Neural progenitor cell (in vitro differentiated cells): Measurements from ENCODE around the gene YY1AP1. TPM values are rescaled to one million over a fixed set of nuclear protein-coding genes. Genes with fewer than 3 reads are reported as not detected.
"Not testable (repeated sequence)": the region's sequence is repeated elsewhere in the genome, so short reads cannot be mapped to it uniquely, and the experiment has no call there.

Experiments used
- DNase-seq: peaks from one replicate; pipeline ENCODE4 v3.0.0-alpha.2; 2016; ENCODE audit warnings: low spot score
- H2AFZ ChIP-seq: fragments of 200-600 bp; sonication (generic); replicated peaks from 2 replicates; pipeline ENCODE4 v1.6.1; 2016; ENCODE audit warnings: antibody characterized with exemption
- H3F3A ChIP-seq: fragments of 200-600 bp; sonication (generic); 2 replicates; pipeline ENCODE4 v1.6.1; 2016; ENCODE audit warnings: antibody characterized with exemption, low read depth
- H3K27ac ChIP-seq: fragments of 200-600 bp; sonication (generic); 2 replicates; pipeline ENCODE4 v1.5.1; 2016; ENCODE audit warnings: mild to moderate bottlenecking
- H3K27me3 ChIP-seq: fragments of 200-600 bp; sonication (generic); 2 replicates; pipeline ENCODE4 v1.6.1; 2016; ENCODE audit warnings: mild to moderate bottlenecking, moderate library complexity
- H3K36me3 ChIP-seq: fragments of 200-600 bp; sonication (generic); 2 replicates; pipeline ENCODE4 v1.5.1; 2016
- H3K4me1 ChIP-seq: fragments of 200-600 bp; sonication (generic); 2 replicates; pipeline ENCODE4 v1.6.1; 2016; ENCODE audit warnings: mixed run types
- H3K4me2 ChIP-seq: fragments of 200-600 bp; sonication (generic); 2 replicates; pipeline ENCODE4 v1.6.1; 2016
- H3K4me3 ChIP-seq: fragments of 200-600 bp; sonication (generic); 2 replicates; pipeline ENCODE4 v1.5.1; 2016
- H3K79me2 ChIP-seq: fragments of 200-600 bp; sonication (generic); 2 replicates; pipeline ENCODE4 v1.6.1; 2016; ENCODE audit warnings: low read depth
- H3K9ac ChIP-seq: fragments of 200-600 bp; sonication (generic); 2 replicates; pipeline ENCODE4 v1.6.1; 2016
- H3K9me3 ChIP-seq: fragments of 200-600 bp; sonication (generic); 2 replicates; pipeline ENCODE4 v1.5.1; 2016; ENCODE audit warnings: low read depth
- H4K20me1 ChIP-seq: fragments of 200-600 bp; sonication (generic); 2 replicates; pipeline ENCODE4 v1.6.1; 2016; ENCODE audit warnings: low read depth
- H3K27ac Mint-ChIP-seq: 3 replicates; pipeline ENCODE4 v1.8.0; 2021; ENCODE audit warnings: mixed read lengths
- H3K27me3 Mint-ChIP-seq: 2 replicates; pipeline ENCODE4 v1.8.0; 2022; ENCODE audit warnings: low read depth, mild to moderate bottlenecking, inconsistent platforms, moderate library complexity, mixed read lengths; ENCODE audit not compliant: insufficient read depth
- H3K36me3 Mint-ChIP-seq: 3 replicates; pipeline ENCODE4 v1.8.0; 2021; ENCODE audit warnings: mixed read lengths
- H3K4me1 Mint-ChIP-seq: 3 replicates; pipeline ENCODE4 v1.8.0; 2021; ENCODE audit warnings: mixed read lengths
- H3K4me3 Mint-ChIP-seq: 3 replicates; pipeline ENCODE4 v1.8.0; 2021; ENCODE audit warnings: mild to moderate bottlenecking, moderate library complexity, mixed read lengths
- H3K9me3 Mint-ChIP-seq: 3 replicates; pipeline ENCODE4 v1.8.0; 2020; ENCODE audit warnings: mixed read lengths
- EZH2 ChIP-seq: fragments of 200-600 bp; sonication (generic); IDR thresholded peaks from 2 replicates; pipeline ENCODE4 v1.6.1; 2017; ENCODE audit warnings: antibody characterized with exemption, mild to moderate bottlenecking, moderate library complexity
- EZH2phosphoT487 ChIP-seq: fragments of 200-600 bp; sonication (generic); IDR thresholded peaks from 2 replicates; pipeline ENCODE4 v1.6.1; 2017; ENCODE audit warnings: antibody characterized with exemption
- total RNA-seq: library from RNA; depleted of rRNA; stranded (reverse); fragments of >200 nt; gene quantifications from 2 replicates; pipeline ENCODE4 v1.2.3, GENCODE V29; 2015; ENCODE audit warnings: low replicate concordance
- TF ChIP-seq, protein P1 (sequence below): fragments of 200-600 bp; sonication (generic); IDR thresholded peaks from 2 replicates; pipeline ENCODE4 v1.5.1; 2017; ENCODE audit warnings: antibody characterized with exemption, mild to moderate bottlenecking

Gene YY1AP1
- total RNA-seq, 1 donor from 2014 or later = 42.7 TPM

DNA sequence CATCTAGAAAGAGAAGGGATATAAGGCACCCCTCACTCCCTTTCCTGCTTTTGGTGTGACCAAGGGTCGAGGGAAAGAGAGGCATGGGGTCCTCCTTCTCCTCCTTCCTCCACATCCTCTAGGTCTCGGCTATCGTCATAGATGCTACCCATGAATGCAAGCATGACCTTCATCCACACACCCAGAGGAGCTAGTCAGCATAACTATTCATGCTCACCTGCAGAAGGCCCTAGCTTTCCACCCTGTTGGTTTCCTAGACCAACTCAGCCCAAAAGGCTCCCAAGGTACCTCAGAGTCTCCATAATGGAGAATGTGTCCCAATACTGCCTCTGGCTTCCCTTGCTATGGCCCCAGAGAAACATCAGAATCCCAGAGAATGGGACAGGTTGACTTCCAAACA lies 45.3 kb downstream of the YY1AP1 start:
- no peaks in the 10 kb centered on the region for H3K9me3 ChIP-seq
- Mint-ChIP-seq H3K36me3 (no peaks in the 10 kb centered on the region), H3K4me3 (no peak overlapping the region), H3K4me1 (peaks cover 6% of the 10 kb centered on the region), H3K27me3 (peaks cover 9% of the 10 kb centered on the region), H3K27ac (no peak overlapping the region), H3K9me3 (peaks cover 27% of the 10 kb centered on the region)
- no peaks in the 10 kb centered on the region for H3K27me3 ChIP-seq
- H2AFZ ChIP-seq = no peak overlapping the region
- H3F3A ChIP-seq = peaks cover 3% of the 10 kb centered on the region
- H3K79me2 ChIP-seq = no peaks in the 10 kb centered on the region
- no peak overlapping the region for H3K4me3 ChIP-seq
- no peaks in the 10 kb centered on the region for H3K36me3 ChIP-seq
- H4K20me1 ChIP-seq = no peaks in the 10 kb centered on the region
- H3K4me1 ChIP-seq = peaks cover 2% of the 10 kb centered on the region
- DNase-seq = no peak
- no peak overlapping the region for H3K9ac ChIP-seq
- no peak overlapping the region for H3K4me2 ChIP-seq
- TF ChIP-seq EZH2 (no peak), EZH2phosphoT487 (no peak)
- TF ChIP-seq, protein P1, sequence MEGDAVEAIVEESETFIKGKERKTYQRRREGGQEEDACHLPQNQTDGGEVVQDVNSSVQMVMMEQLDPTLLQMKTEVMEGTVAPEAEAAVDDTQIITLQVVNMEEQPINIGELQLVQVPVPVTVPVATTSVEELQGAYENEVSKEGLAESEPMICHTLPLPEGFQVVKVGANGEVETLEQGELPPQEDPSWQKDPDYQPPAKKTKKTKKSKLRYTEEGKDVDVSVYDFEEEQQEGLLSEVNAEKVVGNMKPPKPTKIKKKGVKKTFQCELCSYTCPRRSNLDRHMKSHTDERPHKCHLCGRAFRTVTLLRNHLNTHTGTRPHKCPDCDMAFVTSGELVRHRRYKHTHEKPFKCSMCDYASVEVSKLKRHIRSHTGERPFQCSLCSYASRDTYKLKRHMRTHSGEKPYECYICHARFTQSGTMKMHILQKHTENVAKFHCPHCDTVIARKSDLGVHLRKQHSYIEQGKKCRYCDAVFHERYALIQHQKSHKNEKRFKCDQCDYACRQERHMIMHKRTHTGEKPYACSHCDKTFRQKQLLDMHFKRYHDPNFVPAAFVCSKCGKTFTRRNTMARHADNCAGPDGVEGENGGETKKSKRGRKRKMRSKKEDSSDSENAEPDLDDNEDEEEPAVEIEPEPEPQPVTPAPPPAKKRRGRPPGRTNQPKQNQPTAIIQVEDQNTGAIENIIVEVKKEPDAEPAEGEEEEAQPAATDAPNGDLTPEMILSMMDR = no peak
- H3K27ac ChIP-seq = no peak overlapping the region

DNA sequence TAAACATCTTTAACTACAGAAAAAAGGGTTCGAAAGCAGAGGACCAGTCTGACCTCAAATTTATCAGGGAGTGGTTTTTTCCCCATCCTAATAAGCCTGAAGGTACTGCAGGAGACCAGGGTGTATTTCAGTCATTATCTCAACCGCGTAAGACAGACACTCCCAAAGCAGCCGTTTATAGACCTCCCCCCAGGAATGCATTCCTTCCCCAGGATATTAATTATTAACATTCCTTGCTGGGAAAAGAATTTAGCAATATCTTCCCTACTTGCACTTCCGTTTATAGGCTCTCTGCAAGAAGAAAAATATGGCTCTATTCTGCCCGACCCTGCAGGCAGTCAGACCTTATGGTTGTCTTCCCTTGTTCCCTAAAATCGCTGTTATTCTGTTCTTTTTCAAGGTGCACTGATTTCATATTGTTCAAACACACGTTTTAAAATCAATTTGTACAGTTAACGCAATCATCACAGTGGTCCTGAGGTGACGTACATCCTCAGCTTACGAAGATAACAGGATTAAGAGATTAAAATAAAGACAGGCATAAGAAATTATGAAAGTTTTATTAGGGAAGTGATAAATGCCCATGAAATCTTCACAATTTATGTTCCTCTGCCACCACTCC lies 45.9 kb downstream of the YY1AP1 start:
- not testable (repeated sequence) for H3K79me2 ChIP-seq, H3K9me3 ChIP-seq, H3K27me3 ChIP-seq, H3K4me3 ChIP-seq, H3F3A ChIP-seq, H3K36me3 Mint-ChIP-seq, H2AFZ ChIP-seq, H3K27ac Mint-ChIP-seq, H3K9ac ChIP-seq, DNase-seq, H4K20me1 ChIP-seq, H3K4me1 Mint-ChIP-seq, H3K4me1 ChIP-seq, H3K4me3 Mint-ChIP-seq, H3K4me2 ChIP-seq, H3K27me3 Mint-ChIP-seq, H3K36me3 ChIP-seq, H3K27ac ChIP-seq
- peaks cover 27% of the 10 kb centered on the region for H3K9me3 Mint-ChIP-seq

DNA sequence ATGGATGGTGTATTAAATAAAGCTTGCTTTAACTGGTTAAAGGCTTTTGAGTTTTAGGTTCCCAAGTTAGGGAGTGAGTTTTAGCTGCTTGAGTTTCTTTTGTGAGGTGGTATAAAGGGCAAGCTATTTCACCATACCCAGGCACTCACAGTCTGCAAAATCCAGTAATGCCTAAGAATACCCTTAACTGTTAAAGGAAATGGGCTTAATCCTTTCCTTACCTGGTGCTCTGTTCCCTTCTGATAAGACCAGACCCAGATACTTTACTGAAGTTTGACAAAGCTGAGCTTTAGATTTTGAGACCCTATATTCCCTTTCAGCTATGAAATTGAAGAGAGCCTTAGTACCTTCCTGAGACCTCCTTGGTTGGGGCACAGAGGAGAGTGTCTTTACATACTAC lies 48.2 kb downstream of the YY1AP1 start:
- no peak for DNase-seq
- Histone ChIP-seq H3K9me3 (no peaks in the 10 kb centered on the region), H3K4me2 (no peak overlapping the region), H3K27ac (no peak overlapping the region), H2AFZ (no peak overlapping the region), H3K79me2 (no peaks in the 10 kb centered on the region), H4K20me1 (no peaks in the 10 kb centered on the region), H3K4me3 (no peak overlapping the region), H3F3A (peaks cover 8% of the 10 kb centered on the region), H3K4me1 (peaks cover 6% of the 10 kb centered on the region), H3K36me3 (no peaks in the 10 kb centered on the region), H3K27me3 (no peaks in the 10 kb centered on the region), H3K9ac (no peak overlapping the region)
- TF ChIP-seq EZH2phosphoT487 (no peak), EZH2 (no peak)
- TF ChIP-seq, protein P1 = no peak
- Mint-ChIP-seq H3K4me1 (peaks cover 9% of the 10 kb centered on the region), H3K9me3 (peaks cover 27% of the 10 kb centered on the region), H3K27ac (no peak overlapping the region), H3K27me3 (peaks cover 9% of the 10 kb centered on the region), H3K36me3 (peaks cover 1% of the 10 kb centered on the region), H3K4me3 (no peak overlapping the region)

DNA sequence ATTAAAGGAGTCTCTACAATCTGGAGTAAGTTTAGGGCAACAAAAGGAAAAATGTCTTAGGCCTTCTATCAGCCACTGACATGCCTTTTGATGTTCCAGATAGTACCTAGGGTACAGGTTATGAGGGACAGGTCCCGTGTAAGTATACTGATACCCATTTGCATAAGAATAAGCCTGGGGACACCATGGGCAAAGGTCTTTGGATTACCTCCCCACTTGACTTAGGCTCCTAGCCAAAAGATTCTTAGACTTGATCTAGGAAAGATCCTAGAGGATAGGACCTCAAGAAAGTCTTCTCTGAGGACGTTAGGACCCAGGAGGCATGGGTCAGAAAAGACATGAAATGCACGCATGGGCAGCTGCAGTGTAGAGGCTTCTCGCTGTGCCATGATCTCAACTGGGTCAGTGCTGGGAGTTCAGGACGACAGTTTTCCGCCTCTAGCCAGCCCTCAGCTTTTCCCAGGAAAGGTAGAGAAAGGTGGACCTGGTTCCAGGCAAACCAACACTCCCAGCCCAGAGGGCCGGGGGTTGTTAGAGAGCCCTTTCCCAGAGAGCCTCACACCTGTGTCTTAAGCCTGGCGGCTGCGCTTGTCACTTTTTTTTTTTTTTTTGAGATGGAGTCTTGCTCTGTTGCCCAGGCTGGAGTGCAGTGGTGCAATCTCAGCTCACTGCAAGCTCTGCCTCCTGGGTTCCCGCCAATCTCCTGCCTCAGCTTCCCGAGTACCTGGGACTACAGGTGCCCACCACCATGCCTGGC lies 52.0 kb downstream of the YY1AP1 start:
- Histone ChIP-seq H4K20me1 (no peaks in the 10 kb centered on the region), H3F3A (peaks cover 8% of the 10 kb centered on the region), H3K27me3 (no peaks in the 10 kb centered on the region), H3K4me2 (peak overlapping the region; percentile 45), H3K9ac (no peak overlapping the region), H3K9me3 (no peaks in the 10 kb centered on the region), H3K4me3 (no peak overlapping the region), H3K79me2 (no peaks in the 10 kb centered on the region), H3K27ac (no peak overlapping the region), H3K36me3 (no peaks in the 10 kb centered on the region), H2AFZ (no peak overlapping the region), H3K4me1 (peaks cover 6% of the 10 kb centered on the region)
- no peak overlapping the region for H3K27ac Mint-ChIP-seq
- peaks cover 8% of the 10 kb centered on the region for H3K4me1 Mint-ChIP-seq
- DNase-seq = no peak
- peaks cover 4% of the 10 kb centered on the region for H3K9me3 Mint-ChIP-seq
- H3K27me3 Mint-ChIP-seq = peaks cover 2% of the 10 kb centered on the region
- no peak overlapping the region for H3K4me3 Mint-ChIP-seq
- peaks cover 1% of the 10 kb centered on the region for H3K36me3 Mint-ChIP-seq
- TF ChIP-seq EZH2 = no peak
- TF ChIP-seq, protein P1 = no peak
- no peak for TF ChIP-seq EZH2phosphoT487

DNA sequence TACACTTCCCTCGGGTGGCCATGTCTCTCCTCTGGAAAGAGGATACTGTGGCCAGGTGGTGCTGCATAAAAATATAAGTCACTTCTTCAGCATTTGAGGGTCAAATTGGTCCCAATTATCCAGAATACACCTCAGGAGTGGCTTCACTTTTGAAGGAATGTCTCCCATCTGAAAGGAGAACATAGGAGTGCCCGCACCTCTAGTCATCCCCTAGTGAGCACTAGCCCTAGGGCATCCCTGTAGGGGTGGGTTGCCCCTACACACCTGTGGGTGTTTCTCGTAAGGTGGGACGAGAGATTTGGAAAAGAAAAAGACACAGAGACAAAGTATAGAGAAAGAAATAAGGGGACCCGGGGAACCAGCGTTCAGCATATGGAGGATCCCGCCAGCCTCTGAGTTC lies 62.1 kb downstream of the YY1AP1 start:
- not testable (repeated sequence) for H3K27me3 Mint-ChIP-seq, H3K4me2 ChIP-seq, H3K4me3 ChIP-seq, H3K27ac Mint-ChIP-seq, H2AFZ ChIP-seq, H3K9ac ChIP-seq, H3K4me1 Mint-ChIP-seq, H3F3A ChIP-seq, H3K9me3 ChIP-seq, H3K36me3 Mint-ChIP-seq, H3K4me3 Mint-ChIP-seq, H3K27ac ChIP-seq, H3K9me3 Mint-ChIP-seq, DNase-seq, H3K4me1 ChIP-seq, H3K27me3 ChIP-seq, H3K79me2 ChIP-seq, H4K20me1 ChIP-seq, H3K36me3 ChIP-seq
